Renal pelvis (tissue), 4 donors: ENCODE measurements around the gene RIMS3. TPM values are rescaled to one million over a fixed set of nuclear protein-coding genes. Genes with fewer than 3 reads are reported as not detected.
"Not testable (repeated sequence)": the region's sequence is repeated elsewhere in the genome, so short reads cannot be mapped to it uniquely, and the experiment has no call there.

Experiments
- DNase-seq: peaks from one replicate; pipeline ENCODE4 v3.0.0-alpha.2; 2013
- polyA plus RNA-seq, 3 donors: library from polyadenylated mRNA; unstranded; fragments of 120-200 nt; gene quantifications; one replicate each; pipeline ENCODE4 v1.2.1, GENCODE V29; 2013; ENCODE audit not compliant: insufficient read length in 3 of 3

RIMS3 gene
- polyA plus RNA-seq, 3 donors, result 1.9 to 2.2 (median 1.9) TPM

DNA sequence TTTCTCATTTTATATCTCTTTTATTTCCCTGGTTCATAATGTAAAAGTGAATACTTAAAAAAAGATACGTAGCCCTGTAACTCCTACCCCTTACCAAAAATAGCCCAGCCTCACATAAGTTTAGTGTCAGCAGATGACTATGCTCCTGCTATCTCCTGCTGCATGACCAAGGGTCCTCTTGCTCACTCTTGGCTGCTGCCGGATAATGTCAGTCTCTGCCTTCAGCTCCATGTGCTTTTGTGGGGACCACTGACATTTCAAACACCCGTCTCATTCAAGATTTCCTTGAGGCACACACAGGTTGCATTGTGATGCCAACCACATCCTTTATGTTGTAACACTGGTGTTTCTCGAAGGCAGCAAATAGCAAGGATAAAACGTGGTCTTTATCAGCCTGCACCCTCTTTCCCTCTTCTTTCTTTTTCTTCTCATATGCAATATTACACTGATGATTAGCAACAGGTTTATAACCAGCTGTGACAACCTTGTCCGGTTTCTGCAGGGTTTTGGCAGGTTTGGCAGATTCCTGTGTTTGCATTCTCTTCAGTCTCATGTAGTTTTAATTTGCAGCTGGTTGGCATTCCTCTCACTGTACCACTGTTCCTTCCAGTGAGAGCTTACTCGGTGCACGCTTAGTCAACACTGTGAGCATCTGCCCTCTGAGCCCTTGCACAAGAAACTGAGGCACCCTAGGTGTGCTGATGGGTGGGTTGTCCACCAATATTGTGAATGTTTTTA is 71.9 kb downstream of the RIMS3 start:
- DNase-seq, result no peak

DNA sequence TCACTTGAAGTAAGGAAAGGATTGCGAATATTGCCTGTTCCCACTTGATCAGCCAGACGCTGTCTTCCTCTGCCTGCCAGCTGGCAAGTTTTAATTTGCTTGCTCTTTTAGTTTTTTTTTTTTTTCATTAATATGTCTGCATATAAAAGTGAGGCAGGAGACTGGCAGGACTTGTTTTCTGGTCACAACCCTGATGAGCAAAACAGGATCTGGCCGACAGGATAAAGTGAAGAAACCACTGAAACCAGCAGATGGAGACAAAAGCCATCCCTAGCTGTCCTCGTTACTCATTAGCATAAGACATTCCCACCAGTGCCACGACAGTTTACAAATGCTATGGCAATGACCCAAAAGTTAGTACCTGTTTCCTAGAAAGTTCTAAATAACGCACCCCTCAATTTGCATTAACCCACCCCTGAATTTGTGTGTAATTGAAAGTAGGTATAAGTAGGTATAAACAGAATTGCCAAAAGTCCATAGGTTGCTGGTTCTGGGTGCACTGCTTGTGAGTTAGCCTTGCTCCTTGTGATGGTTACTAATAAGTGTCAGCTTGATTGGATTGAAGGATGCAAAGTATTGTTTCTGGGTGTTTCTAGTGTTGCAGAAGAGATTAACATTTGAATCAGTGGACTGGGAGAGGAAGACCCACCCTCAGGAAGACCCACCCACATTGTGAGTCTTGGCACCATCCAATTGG is 73.2 kb downstream of the RIMS3 start:
- DNase-seq, result peak; percentile 11

DNA sequence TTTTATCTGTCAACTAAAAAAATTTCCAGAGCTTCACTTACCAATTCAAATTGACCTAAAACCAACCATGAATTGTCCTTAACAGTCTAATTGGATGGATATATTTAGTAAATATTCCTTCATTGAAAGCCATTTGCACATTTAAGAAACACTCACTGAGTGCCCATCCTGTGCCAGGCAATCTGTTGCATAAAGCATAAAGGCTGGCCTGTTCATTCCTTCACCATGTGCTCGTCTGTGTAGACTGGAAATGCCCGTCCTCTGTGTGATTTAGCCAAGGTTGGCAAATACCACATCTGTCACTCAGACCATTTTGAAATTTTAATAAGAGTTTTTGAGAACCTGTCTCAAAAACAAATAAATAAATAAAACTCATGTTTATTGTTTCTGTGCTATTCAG is 76.9 kb downstream of the RIMS3 start:
- no peak for DNase-seq

DNA sequence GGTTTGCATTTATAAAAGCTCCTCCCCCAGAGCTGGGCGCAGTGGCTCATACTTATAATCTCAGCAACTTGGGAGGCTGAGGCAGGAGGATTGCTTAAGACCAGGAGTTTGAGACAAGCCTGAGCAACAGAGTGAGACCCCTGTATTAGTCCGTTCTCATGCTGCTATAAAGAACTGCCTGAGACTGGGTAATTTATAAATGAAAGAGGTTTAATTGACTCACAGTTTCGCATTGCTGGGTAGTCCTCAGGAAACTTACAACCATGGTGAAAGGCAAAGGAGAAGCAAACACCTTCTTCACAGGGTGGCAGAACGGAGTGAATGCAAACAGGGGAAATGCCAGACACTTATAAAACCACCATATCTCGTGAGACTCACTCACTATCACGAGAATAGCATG is 81.5 kb downstream of the RIMS3 start:
- DNase-seq, result no peak

DNA sequence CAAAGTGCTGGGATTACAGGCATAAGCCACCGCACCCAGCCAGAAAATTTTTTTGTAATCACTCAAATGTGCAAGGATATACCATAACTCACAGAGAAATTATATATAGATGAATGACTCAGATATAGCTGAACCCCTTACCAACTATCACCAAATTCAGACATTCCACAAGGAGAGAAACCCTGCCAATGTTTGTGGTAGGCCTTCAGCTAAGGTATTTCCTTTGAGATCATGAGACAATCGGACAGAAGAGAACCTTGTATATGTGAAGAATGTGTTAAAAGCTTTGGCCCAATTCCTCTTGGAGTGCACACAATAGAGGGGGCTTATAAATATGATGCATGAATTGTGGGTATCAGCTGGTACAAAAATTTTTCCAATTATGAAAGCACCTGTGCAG is 83.4 kb downstream of the RIMS3 start:
- no peak for DNase-seq

DNA sequence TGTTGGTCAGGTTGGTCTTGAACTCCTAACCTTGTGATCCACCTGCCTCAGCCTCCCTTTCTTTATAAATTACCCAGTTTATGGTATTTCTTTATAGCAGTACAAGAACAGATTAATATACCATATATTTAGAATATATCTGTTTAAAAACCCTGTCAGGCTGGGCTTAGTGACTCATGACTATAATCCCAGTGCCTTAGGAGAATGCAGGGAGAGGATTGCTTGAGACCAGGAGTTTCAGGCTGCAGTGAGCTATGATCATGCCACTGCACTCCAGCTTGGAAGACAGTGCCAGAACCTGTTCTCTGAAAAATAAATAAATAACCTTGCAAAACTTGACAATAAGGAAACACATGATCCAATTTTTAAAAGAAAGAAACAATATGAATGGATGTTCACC is 90.1 kb downstream of the RIMS3 start:
- DNase-seq, result no peak

DNA sequence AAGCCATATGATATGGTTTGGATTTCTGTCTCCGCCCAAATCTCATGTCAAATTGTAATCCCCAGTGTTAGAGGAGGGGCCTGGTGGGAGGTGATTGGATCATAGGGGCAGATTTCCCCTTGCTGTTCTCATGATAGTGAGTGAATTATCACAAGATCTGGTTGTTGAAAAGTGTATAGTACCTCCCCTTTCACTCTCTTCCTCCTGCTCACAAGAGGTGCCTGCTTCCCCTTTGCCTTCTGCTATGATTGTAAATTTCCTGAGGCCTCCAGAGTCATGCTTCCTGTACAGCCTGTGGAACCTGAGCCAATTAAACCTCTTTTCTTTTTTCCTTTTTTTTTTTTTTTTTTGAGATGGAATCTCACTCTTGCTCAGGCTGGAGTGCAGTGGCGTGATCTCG is 90.7 kb downstream of the RIMS3 start:
- not testable (repeated sequence) for DNase-seq

Other genes with a start within 250 kb of the RIMS3 start
- gene ZFP69B, start 215.2 kb downstream of the RIMS3 start, polyA plus RNA-seq, result 1 to 10 TPM; 5.1 to 5.8 (median 5.7) TPM
- gene ZFP69, start 188.4 kb downstream of the RIMS3 start, polyA plus RNA-seq, result 10 to 100 TPM in 1 of 3 donors, 1 to 10 TPM in 2; 5.6 to 10.4 (median 7.3) TPM
- 10 to 100 TPM; 10.5 to 14.6 (median 13.4) TPM for gene EXO5, start 156.9 kb downstream of the RIMS3 start, polyA plus RNA-seq
- gene ZNF684, start 134.0 kb downstream of the RIMS3 start, polyA plus RNA-seq, result 10 to 100 TPM; 10.1 to 14.3 (median 13.6) TPM
- 100 to 1,000 TPM in 2 of 3 donors, 10 to 100 TPM in 1; 95.0 to 121 (median 116) TPM for gene NFYC, start 26.0 kb upstream of the RIMS3 start, polyA plus RNA-seq
- 1 to 10 TPM; 2.1 to 2.5 (median 2.5) TPM for gene KCNQ4, start 118.1 kb upstream of the RIMS3 start, polyA plus RNA-seq
- 1 to 10 TPM; 5.6 to 7.1 (median 6.3) TPM for gene CITED4, start 196.7 kb upstream of the RIMS3 start, polyA plus RNA-seq